Right renal pelvis (tissue), 4 donors: ENCODE data around the gene SRGAP3. TPM values are rescaled to one million over a fixed set of nuclear protein-coding genes. Genes with fewer than 3 reads are reported as not detected.

ENCODE experiments used
- DNase-seq, 4 donors: peaks; one replicate each; pipeline ENCODE4 v3.0.0-alpha.2; 2013; ENCODE audit warnings: low read depth in 4 of 4, low spot score in 3 of 4, missing footprints in 1 of 4
- polyA plus RNA-seq, 4 donors: library from polyadenylated mRNA; unstranded; fragments of 120-200 nt; gene quantifications; one replicate each; pipeline ENCODE4 v1.2.1, GENCODE V29; 2013; ENCODE audit not compliant: insufficient read length in 4 of 4

Gene SRGAP3
- polyA plus RNA-seq, 4 donors, result 15.0 to 17.0 (median 15.9) TPM

GRCh38 chr3:9123840-9124239, 125.6 kb downstream of the SRGAP3 start:
- no peak for DNase-seq

DNA sequence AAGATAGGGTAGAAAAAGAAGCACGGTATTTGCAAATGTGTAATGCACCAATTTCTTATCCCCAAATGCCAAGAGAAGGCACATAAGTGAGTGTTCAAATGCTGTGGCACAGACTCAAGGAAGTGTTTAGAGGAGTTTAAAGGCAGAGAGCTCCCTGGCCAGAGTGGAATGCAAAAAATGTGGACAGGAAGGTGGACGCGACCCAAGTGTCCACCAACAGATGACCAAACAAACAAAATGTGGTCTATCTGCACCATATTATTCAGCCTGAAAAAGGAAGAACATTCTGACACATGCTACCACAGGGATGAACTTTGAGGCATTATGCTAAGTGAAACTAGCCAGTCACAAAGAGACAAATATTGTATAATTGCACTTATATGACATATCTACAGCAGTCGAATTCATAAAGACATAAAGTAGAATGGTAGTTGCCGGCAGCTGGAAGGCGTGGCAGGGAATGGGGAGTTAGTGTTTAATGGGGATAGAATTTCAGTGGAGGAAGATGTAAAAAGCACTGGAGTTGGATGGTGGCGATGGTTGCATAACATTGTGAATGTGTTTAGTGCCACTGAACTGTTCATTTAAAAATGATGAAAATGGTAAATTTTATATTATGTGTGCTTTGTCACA, 126.6 kb downstream of the SRGAP3 start:
- no peak for DNase-seq

DNA sequence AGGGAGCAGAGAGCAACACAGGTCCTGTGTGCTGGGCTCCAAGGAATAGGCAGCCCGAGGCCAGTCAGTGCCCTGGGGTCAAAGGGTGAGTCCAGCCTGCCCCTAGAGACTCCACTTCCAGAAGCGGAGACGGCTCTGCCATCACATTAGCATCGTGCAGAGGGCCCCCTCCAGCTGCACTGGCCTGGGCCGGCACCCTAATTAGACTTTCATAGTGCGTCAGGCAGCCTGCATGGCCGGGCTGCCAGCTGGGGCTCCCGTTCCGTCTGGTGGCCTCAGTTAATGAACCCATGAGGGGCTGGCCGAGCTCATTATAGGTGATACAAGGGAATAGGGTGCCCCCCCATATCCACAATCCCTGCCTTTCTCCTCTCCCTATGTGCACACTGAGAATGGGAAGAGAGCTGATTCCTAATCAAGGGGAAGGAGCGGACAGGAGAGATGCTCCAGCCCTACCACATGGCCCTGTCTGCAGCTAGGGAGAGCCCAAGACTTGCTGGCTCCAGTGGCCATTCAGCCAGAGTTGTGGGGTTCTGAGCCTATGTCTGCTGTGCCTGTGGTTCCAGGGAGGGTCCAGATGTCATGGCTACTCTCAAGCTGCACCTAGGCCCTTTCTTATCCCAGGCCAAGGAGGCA, 128.0 kb downstream of the SRGAP3 start:
- DNase-seq, result no peak

DNA sequence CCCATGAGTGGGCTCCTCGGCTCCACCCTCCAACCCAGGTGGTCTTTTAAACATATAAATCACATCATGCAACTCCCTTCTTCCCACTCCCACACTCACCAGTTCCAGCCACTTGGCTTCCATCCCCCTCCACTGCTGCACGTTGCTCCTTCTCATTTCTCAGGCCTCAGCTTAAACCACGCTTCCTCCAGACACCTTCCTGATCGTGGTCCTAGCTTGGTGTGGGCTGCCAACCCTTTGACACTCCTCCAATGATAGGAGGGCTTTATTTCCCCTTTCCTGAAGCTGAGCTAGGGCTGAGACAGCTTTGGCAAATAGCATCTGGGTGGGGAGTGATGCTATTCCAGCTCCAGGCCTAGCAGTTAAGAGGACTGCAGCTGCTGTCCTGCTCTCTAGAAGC, 130.1 kb downstream of the SRGAP3 start:
- no peak for DNase-seq

DNA sequence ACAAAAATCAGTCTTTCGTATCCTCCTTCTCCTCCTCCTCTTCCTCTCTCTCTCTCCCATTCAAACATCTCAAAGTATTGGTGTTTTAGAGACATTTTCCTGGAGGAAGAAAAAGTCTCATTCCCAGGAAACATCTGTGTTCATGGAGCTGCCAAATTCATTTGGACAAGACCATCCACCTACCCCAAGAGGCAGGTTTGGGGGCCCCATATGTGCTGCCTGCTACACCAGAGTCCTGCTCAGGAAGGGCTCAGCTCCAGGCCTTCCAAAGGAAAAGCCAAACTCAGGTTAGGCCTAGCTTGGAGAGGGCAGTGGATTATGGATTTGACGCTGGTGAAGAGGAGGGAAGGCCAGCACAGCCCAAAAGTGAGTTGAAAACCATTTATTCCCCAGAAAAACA, 131.2 kb downstream of the SRGAP3 start:
- DNase-seq, result no peak

GRCh38 chr3:9117220-9117619, 132.2 kb downstream of the SRGAP3 start:
- no peak for DNase-seq

GRCh38 chr3:9116336-9116735, 133.1 kb downstream of the SRGAP3 start:
- no peak for DNase-seq

DNA sequence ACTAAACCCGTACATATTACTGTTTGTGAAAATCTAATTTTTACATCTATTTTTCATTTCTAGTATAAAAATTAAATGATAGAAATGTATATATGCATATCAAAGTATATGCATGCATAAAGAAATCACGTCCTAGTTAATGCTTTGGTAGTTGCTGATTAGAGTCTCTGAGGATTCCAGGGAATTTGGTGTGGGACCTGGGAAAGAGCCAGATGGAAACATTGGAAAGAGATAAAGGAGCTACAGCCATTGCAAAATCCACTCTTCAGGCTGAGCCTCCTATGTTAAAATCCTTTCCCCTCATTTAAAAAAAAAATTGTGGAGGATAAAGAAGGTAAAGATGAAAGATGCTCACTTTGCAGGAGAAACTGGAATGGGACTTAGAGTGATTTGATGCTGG, 134.1 kb downstream of the SRGAP3 start:
- DNase-seq, result no peak

GRCh38 chr3:9113040-9113439, 136.4 kb downstream of the SRGAP3 start:
- DNase-seq, result no peak

DNA sequence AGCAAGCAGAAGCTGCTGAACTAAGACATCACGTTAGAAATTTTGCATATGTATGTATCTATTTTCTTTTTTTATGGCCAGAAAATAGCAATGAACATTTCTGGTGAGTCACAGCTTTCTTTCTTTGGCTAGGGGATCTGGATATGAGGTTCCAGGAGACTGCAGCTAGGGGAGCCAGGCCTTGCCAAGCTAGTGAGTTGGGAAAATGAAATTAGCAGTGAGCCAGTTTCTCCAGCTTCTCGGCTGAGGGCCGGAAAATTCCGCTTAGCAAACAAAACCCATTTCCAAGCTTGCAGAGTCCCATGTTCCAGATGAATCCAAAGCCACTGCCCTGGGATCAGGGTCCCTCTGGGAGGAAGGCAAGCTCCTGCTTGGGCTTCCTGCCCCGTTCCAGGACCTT, 137.6 kb downstream of the SRGAP3 start:
- no peak for DNase-seq

GRCh38 chr3:9111417-9111816, 138.0 kb downstream of the SRGAP3 start:
- DNase-seq, result no peak

DNA sequence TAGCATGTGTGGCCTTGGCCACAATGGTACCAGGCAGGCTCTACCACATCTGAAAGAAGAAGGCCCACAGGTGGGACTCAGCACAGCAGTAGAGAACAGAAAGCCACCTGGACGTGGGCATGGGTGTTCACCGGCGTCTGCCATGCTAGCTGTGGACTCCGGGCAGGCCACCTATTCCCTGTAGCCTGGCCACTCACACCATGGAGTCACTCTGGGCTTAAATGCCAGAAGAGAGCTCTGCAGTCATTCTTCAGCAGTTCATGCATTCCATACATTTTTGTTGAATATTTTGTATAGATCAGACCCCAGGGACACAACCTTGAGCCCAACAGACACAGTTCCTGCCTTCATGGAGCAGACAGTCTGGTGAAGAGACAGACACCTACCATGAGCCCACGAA, 138.6 kb downstream of the SRGAP3 start:
- DNase-seq, result no peak

DNA sequence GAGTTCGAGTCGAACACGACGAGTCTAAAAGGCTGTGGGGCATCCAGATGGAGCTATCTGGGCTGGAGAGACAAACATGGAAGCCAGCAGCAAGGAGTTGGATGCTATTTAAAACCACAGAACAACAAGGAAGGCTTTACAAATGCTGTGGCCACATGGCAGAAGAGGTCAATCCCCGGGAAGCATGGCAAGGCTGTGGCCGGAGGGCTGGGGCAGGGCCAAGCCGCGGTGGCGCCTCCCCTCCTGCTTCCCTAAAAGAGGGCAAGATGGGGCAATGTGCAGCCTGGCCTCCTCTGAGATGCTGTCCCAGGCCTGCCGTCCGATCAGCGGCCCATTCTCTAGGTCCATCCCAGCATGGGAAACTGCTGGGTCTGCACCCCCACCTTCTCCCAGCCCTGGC, 139.1 kb downstream of the SRGAP3 start:
- DNase-seq, result no peak

GRCh38 chr3:9109568-9109914, 139.9 kb downstream of the SRGAP3 start:
- DNase-seq, result no peak

GRCh38 chr3:9108876-9109567, 140.4 kb downstream of the SRGAP3 start:
- DNase-seq, result no peak

- no peak for DNase-seq
Observed at GRCh38 chr3:9107738-9108137, 141.7 kb downstream of the SRGAP3 start.

GRCh38 chr3:9105421-9105820, 144.0 kb downstream of the SRGAP3 start:
- DNase-seq, result no peak

GRCh38 chr3:9104121-9104520, 145.3 kb downstream of the SRGAP3 start:
- no peak for DNase-seq

DNA sequence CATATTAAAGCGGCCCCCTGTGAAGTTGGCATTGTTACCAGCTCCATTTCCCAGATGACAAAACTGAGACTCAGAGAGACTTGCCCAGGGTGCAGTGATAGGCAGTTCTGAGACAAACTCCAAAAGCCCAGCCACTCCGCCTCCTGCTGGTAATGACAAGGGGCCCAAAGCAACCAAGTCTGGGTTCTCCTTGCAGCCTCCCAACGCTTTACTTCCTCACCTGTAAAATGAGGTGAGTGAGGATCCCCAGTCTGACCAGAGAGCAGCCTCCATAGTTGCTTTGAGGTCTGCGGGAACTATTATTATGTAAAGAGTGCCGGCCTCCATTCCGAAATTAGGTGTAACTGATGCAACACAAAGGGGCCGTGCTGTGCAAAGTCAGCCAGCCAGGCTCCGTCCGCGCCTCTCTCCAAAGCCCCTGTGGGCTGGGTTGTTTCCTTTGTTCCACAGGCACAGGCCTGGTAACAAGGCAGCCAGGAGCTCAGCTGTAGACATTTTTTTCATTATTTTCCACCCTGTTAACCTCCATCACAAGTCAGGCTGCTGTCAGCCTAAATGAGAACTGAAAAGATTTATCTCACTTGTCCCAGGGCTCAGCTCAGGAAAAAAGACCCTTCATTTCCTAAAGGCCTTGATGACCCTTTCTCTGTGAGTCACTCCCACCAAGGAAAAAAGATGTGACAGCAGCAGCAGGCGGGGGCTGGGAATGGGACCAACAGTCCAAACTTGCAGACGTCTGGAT, 147.0 kb downstream of the SRGAP3 start:
- no peak for DNase-seq

DNA sequence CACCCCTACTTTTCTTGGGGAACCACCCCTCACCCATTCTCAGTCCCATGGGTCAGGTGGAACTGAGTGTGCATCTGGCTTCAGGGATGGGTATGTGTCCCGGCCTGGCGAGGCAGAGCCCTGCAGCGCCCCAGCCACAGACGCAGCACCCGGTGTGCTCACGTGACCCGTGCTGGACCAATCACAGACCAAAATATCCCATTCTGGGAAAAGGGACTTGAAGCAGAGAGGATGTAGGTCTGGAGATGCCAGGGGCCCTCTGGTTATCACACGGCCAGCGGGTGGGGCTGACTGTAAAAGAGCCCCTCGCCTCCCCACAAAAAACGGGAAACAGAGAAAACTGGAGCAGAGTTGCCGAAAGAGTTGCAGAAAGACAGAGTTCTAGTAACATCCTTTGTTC, 148.2 kb downstream of the SRGAP3 start:
- no peak for DNase-seq

DNA sequence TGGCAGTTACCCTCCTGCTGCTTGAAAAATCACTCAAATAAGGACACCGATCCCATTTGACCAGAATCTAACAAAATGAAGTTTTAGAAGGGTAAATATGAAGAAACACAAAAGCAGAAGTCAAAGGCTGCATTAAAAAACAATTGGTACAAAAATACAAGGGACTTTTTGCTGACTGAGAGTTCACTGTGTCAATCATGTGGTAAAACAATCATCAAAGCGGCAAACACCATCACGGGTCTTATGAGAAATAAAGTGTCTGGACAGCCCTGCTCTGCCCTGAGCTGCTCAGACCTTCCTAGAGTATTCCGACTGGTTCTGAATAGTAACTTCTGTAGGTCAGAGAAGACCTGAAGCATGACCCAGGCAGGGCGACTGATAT, 148.9 kb downstream of the SRGAP3 start:
- DNase-seq, result no peak
